ENCODE results near the gene FAM240A. TPM values are rescaled to one million over a fixed set of nuclear protein-coding genes. Genes with fewer than 3 reads are reported as not detected.

FAM240A gene
- total RNA-seq, 1 donor from 2014 or later: not detected

- Mint-ChIP-seq H3K9me3 (no peaks in the 10 kb centered on the region), H3K27me3 (ENCODE audit: insufficient read depth, low read depth) (peaks cover 11% of the 10 kb centered on the region), H3K4me3 (no peak overlapping the region), H3K36me3 (no peaks in the 10 kb centered on the region), H3K27ac (peak overlapping the region; percentile 7), H3K4me1 (peaks cover 29% of the 10 kb centered on the region)
- Histone ChIP-seq H3K27me3 (no peaks in the 10 kb centered on the region), H3K4me1 (peaks cover 16% of the 10 kb centered on the region), H3K4me2 (no peak overlapping the region), H3K36me3 (no peaks in the 10 kb centered on the region), H4K20me1 (ENCODE audit: low read depth) (no peaks in the 10 kb centered on the region), H3K9ac (no peak overlapping the region), H3K9me3 (ENCODE audit: low read depth) (no peaks in the 10 kb centered on the region), H3K27ac (no peak overlapping the region), H3K4me3 (no peak overlapping the region), H3F3A (ENCODE audit: low read depth) (peaks cover 20% of the 10 kb centered on the region), H3K79me2 (ENCODE audit: low read depth) (no peaks in the 10 kb centered on the region), H2AFZ (replicated peaks) (no peak overlapping the region)
- TF ChIP-seq CTCF (IDR thresholded peaks at IDR 0.05): no peak
- no peak for TF ChIP-seq EZH2 (IDR thresholded peaks at IDR 0.05)
- no peak for TF ChIP-seq EZH2phosphoT487 (IDR thresholded peaks at IDR 0.05)
- no peak for DNase-seq (ENCODE audit: low spot score)
These were observed 20.5 kb downstream of the FAM240A start for GRCh38 chr3:46632792-46633191.

GRCh38 chr3:46634856-46635255 lies 22.5 kb downstream of the FAM240A start:
- no peak for DNase-seq (ENCODE audit: low spot score)
- H3K27ac ChIP-seq: no peak overlapping the region
- H3K4me1 ChIP-seq: no peaks in the 10 kb centered on the region
- Mint-ChIP-seq H3K36me3 (no peaks in the 10 kb centered on the region), H3K9me3 (peaks cover 2% of the 10 kb centered on the region), H3K27me3 (ENCODE audit: insufficient read depth, low read depth) (peaks cover 7% of the 10 kb centered on the region), H3K27ac (no peak overlapping the region), H3K4me1 (peaks cover 13% of the 10 kb centered on the region), H3K4me3 (no peak overlapping the region)
- H3K79me2 ChIP-seq (ENCODE audit: low read depth): no peaks in the 10 kb centered on the region
- no peaks in the 10 kb centered on the region for H3F3A ChIP-seq (ENCODE audit: low read depth)
- no peaks in the 10 kb centered on the region for H4K20me1 ChIP-seq (ENCODE audit: low read depth)
- no peak overlapping the region for H3K9ac ChIP-seq
- no peaks in the 10 kb centered on the region for H3K27me3 ChIP-seq
- H3K4me2 ChIP-seq: no peak overlapping the region
- H3K4me3 ChIP-seq: no peak overlapping the region
- no peaks in the 10 kb centered on the region for H3K9me3 ChIP-seq (ENCODE audit: low read depth)
- no peak overlapping the region for H2AFZ ChIP-seq (replicated peaks)
- H3K36me3 ChIP-seq: no peaks in the 10 kb centered on the region
- TF ChIP-seq CTCF (IDR thresholded peaks at IDR 0.05) (no peak), EZH2 (IDR thresholded peaks at IDR 0.05) (no peak), EZH2phosphoT487 (IDR thresholded peaks at IDR 0.05) (no peak)

- no peaks in the 10 kb centered on the region for H3F3A ChIP-seq (ENCODE audit: low read depth)
- H3K9me3 Mint-ChIP-seq: peaks cover 12% of the 10 kb centered on the region
- peaks cover 2% of the 10 kb centered on the region for H3K27me3 Mint-ChIP-seq (ENCODE audit: insufficient read depth, low read depth)
- H3K36me3 Mint-ChIP-seq: no peaks in the 10 kb centered on the region
- no peak overlapping the region for H3K4me3 ChIP-seq
- peaks cover 6% of the 10 kb centered on the region for H3K4me1 Mint-ChIP-seq
- no peaks in the 10 kb centered on the region for H4K20me1 ChIP-seq (ENCODE audit: low read depth)
- H3K9ac ChIP-seq: no peak overlapping the region
- H2AFZ ChIP-seq (replicated peaks): no peak overlapping the region
- H3K27ac Mint-ChIP-seq: no peak overlapping the region
- no peaks in the 10 kb centered on the region for H3K79me2 ChIP-seq (ENCODE audit: low read depth)
- H3K9me3 ChIP-seq (ENCODE audit: low read depth): no peaks in the 10 kb centered on the region
- H3K4me2 ChIP-seq: no peak overlapping the region
- no peak overlapping the region for H3K27ac ChIP-seq
- DNase-seq (ENCODE audit: low spot score): no peak
- H3K4me3 Mint-ChIP-seq: no peak overlapping the region
- no peak for TF ChIP-seq CTCF (IDR thresholded peaks at IDR 0.05)
- TF ChIP-seq EZH2 (IDR thresholded peaks at IDR 0.05): no peak
- no peak for TF ChIP-seq EZH2phosphoT487 (IDR thresholded peaks at IDR 0.05)
- H3K4me1 ChIP-seq: no peaks in the 10 kb centered on the region
- H3K27me3 ChIP-seq: no peaks in the 10 kb centered on the region
- H3K36me3 ChIP-seq: no peaks in the 10 kb centered on the region
These were observed 26.9 kb downstream of the FAM240A start for GRCh38 chr3:46639221-46639620.
